ENCODE data around the gene ERGIC2.

Gene ERGIC2

GRCh38 chr12:29380536-29381523 is at the start of gene ERGIC2:
Gene ERGIC2 (minus strand): TSS chr12:29381172. CDS start chr12:29371633, 9,539 bp downstream.
- DNase-seq (ENCODE audit: low spot score): peak; percentile 92
- TF ChIP-seq CTCF (IDR thresholded peaks at IDR 0.05; ENCODE audit: extremely low read depth, missing control alignments): no peak

GRCh38 chr12:29430716-29431044 is 49.7 kb upstream of the ERGIC2 start:
- no peak for TF ChIP-seq CTCF (IDR thresholded peaks at IDR 0.05; ENCODE audit: extremely low read depth, missing control alignments)
- no peak for DNase-seq (ENCODE audit: low spot score)

- TF ChIP-seq CTCF (IDR thresholded peaks at IDR 0.05; ENCODE audit: extremely low read depth, missing control alignments): no peak
- DNase-seq (ENCODE audit: low spot score): no peak
Observed at GRCh38 chr12:29429999-29430715, 49.2 kb upstream of the ERGIC2 start.

GRCh38 chr12:29428633-29429032 is 47.7 kb upstream of the ERGIC2 start:
- TF ChIP-seq CTCF (IDR thresholded peaks at IDR 0.05; ENCODE audit: extremely low read depth, missing control alignments): no peak
- DNase-seq (ENCODE audit: low spot score): peak; percentile 10

GRCh38 chr12:29427964-29428363 is 47.0 kb upstream of the ERGIC2 start:
- peak; percentile 28 for TF ChIP-seq CTCF (IDR thresholded peaks at IDR 0.05; ENCODE audit: extremely low read depth, missing control alignments)
- DNase-seq (ENCODE audit: low spot score): peak; percentile 60

GRCh38 chr12:29426498-29426897 is 45.5 kb upstream of the ERGIC2 start:
- no peak for DNase-seq (ENCODE audit: low spot score)
- no peak for TF ChIP-seq CTCF (IDR thresholded peaks at IDR 0.05; ENCODE audit: extremely low read depth, missing control alignments)

- no peak for TF ChIP-seq CTCF (IDR thresholded peaks at IDR 0.05; ENCODE audit: extremely low read depth, missing control alignments)
- no peak for DNase-seq (ENCODE audit: low spot score)
Observed at GRCh38 chr12:29425722-29426121, 44.8 kb upstream of the ERGIC2 start.

Measured in GM20000 (cell line).